ENCODE data around the gene GRIP2.

DNA sequence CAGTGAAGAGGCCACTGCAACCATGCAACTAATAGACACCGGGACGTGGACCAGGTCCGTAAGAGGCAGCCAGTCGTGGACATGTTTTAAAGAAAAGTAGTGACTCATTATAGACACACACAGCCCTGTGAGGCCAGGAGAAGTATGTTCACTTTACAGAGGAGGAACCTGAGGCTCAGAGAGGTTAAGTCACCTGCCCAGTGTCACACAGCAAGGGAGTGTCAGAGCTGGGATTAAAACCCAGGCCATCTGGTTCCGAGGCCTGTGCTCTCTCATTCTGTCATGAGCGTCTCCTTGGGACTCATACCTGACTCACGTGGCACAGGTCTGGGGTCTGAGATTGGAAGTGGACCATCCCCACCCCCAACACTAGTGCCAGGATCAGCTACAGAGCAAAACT is 28.1 kb upstream of the GRIP2 start:
- TF ChIP-seq, protein P1, sequence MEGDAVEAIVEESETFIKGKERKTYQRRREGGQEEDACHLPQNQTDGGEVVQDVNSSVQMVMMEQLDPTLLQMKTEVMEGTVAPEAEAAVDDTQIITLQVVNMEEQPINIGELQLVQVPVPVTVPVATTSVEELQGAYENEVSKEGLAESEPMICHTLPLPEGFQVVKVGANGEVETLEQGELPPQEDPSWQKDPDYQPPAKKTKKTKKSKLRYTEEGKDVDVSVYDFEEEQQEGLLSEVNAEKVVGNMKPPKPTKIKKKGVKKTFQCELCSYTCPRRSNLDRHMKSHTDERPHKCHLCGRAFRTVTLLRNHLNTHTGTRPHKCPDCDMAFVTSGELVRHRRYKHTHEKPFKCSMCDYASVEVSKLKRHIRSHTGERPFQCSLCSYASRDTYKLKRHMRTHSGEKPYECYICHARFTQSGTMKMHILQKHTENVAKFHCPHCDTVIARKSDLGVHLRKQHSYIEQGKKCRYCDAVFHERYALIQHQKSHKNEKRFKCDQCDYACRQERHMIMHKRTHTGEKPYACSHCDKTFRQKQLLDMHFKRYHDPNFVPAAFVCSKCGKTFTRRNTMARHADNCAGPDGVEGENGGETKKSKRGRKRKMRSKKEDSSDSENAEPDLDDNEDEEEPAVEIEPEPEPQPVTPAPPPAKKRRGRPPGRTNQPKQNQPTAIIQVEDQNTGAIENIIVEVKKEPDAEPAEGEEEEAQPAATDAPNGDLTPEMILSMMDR (IDR thresholded peaks at IDR 0.05): no peak
- no peak for TF ChIP-seq POLR2A (IDR thresholded peaks at IDR 0.05)
